H9 (cell line): ENCODE results near the gene SRP72. TPM values are rescaled to one million over a fixed set of nuclear protein-coding genes. Genes with fewer than 3 reads are reported as not detected.

Experiments
- DNase-seq: peaks from one replicate; pipeline ENCODE4 v3.0.0-alpha.2; 2017
- H2AFZ ChIP-seq: one replicate; pipeline ENCODE4 v1.6.1; 2013; ENCODE audit warnings: mild to moderate bottlenecking, low read length, control low read depth, moderate library complexity
- H2AK5ac ChIP-seq: 2 replicates; pipeline ENCODE4 v1.6.1; 2013; ENCODE audit warnings: low read length, control low read depth, mixed read lengths; ENCODE audit not compliant: insufficient read length
- H2BK120ac ChIP-seq: one replicate; pipeline ENCODE4 v1.6.1; 2013; ENCODE audit warnings: low read depth, mild to moderate bottlenecking, low read length, control low read depth, inconsistent platforms; ENCODE audit not compliant: poor library complexity, severe bottlenecking
- H2BK12ac ChIP-seq: 2 replicates; pipeline ENCODE4 v1.6.1; 2013; ENCODE audit warnings: low read length, control low read depth, mixed read lengths, low read depth; ENCODE audit not compliant: insufficient read length
- H2BK15ac ChIP-seq: 2 replicates; pipeline ENCODE4 v1.6.1; 2013; ENCODE audit warnings: low read depth, low read length, control low read depth
- H2BK20ac ChIP-seq: one replicate; pipeline ENCODE4 v1.6.1; 2013; ENCODE audit warnings: low read depth, mild to moderate bottlenecking, low read length, control low read depth, inconsistent platforms; ENCODE audit not compliant: poor library complexity, severe bottlenecking
- H2BK5ac ChIP-seq: 2 replicates; pipeline ENCODE4 v1.6.1; 2013; ENCODE audit warnings: low read length, control low read depth, mixed read lengths; ENCODE audit not compliant: insufficient read length
- H3K14ac ChIP-seq: 2 replicates; pipeline ENCODE4 v1.6.1; 2013; ENCODE audit warnings: low read length, control low read depth; ENCODE audit not compliant: insufficient read depth
- H3K18ac ChIP-seq: 2 replicates; pipeline ENCODE4 v1.6.1; 2013; ENCODE audit warnings: low read depth, mild to moderate bottlenecking, mixed read lengths, low read length, control low read depth; ENCODE audit not compliant: insufficient read length
- H3K23ac ChIP-seq: 2 replicates; pipeline ENCODE4 v1.6.1; 2013; ENCODE audit warnings: low read length, control low read depth, mixed read lengths, low read depth; ENCODE audit not compliant: insufficient read length
- H3K23me2 ChIP-seq: 2 replicates; pipeline ENCODE4 v1.6.1; 2013; ENCODE audit warnings: low read depth, mild to moderate bottlenecking, mixed read lengths, low read length, control low read depth; ENCODE audit not compliant: insufficient read length, poor library complexity, severe bottlenecking
- H3K27ac ChIP-seq: 2 replicates; pipeline ENCODE4 v1.5.1; 2013; ENCODE audit warnings: low read length, control low read depth, mixed read lengths, low read depth; ENCODE audit not compliant: insufficient read length
- H3K27me3 ChIP-seq: 2 replicates; pipeline ENCODE4 v1.6.1; 2013; ENCODE audit warnings: low read length, control low read depth, inconsistent platforms; ENCODE audit not compliant: insufficient read depth
- H3K4ac ChIP-seq: 2 replicates; pipeline ENCODE4 v1.6.1; 2013; ENCODE audit warnings: low read depth, mild to moderate bottlenecking, control low read depth, inconsistent platforms, low read length, moderate library complexity
- H3K4me1 ChIP-seq: 2 replicates; pipeline ENCODE4 v1.6.1; 2013; ENCODE audit warnings: low read length, control low read depth, inconsistent platforms; ENCODE audit not compliant: insufficient read depth
- H3K4me2 ChIP-seq: 2 replicates; pipeline ENCODE4 v1.6.1; 2013; ENCODE audit warnings: low read length, control low read depth, mixed read lengths; ENCODE audit not compliant: insufficient read length, insufficient read depth
- H3K56ac ChIP-seq: 2 replicates; pipeline ENCODE4 v1.6.1; 2013; ENCODE audit warnings: low read depth, mild to moderate bottlenecking, mixed read lengths, low read length, control low read depth; ENCODE audit not compliant: insufficient read length
- H3K79me1 ChIP-seq: 2 replicates; pipeline ENCODE4 v1.6.1; 2013; ENCODE audit warnings: low read depth, mild to moderate bottlenecking, moderate library complexity, low read length, control low read depth, inconsistent platforms; ENCODE audit not compliant: insufficient read depth, poor library complexity, severe bottlenecking
- H3K79me2 ChIP-seq: 2 replicates; pipeline ENCODE4 v1.6.1; 2013; ENCODE audit warnings: low read length, control low read depth, inconsistent platforms; ENCODE audit not compliant: insufficient read depth
- H3K9ac ChIP-seq: 2 replicates; pipeline ENCODE4 v1.6.1; 2013; ENCODE audit warnings: low read length, control low read depth, mixed read lengths; ENCODE audit not compliant: insufficient read length; ENCODE audit errors: extremely low read depth
- H3K9me3 ChIP-seq: one replicate; pipeline ENCODE4 v1.6.1; 2013; ENCODE audit warnings: low read depth, low read length, inconsistent platforms; ENCODE audit not compliant: control insufficient read depth
- H3T11ph ChIP-seq: one replicate; pipeline ENCODE4 v1.6.1; 2013; ENCODE audit warnings: mild to moderate bottlenecking, low read length, control low read depth, inconsistent platforms
- H4K20me1 ChIP-seq: one replicate; pipeline ENCODE4 v1.6.1; 2013; ENCODE audit not compliant: control insufficient read depth, insufficient read length, insufficient read depth
- H4K5ac ChIP-seq: 2 replicates; pipeline ENCODE4 v1.6.1; 2013; ENCODE audit warnings: low read depth, mild to moderate bottlenecking, mixed read lengths, low read length, control low read depth; ENCODE audit not compliant: insufficient read length
- H4K8ac ChIP-seq: replicated peaks from 2 replicates; pipeline ENCODE4 v1.6.1; 2013; ENCODE audit warnings: low read length, control low read depth, mixed read lengths, low read depth; ENCODE audit not compliant: insufficient read length
- H4K91ac ChIP-seq: 2 replicates; pipeline ENCODE4 v1.6.1; 2013; ENCODE audit warnings: low read depth, mild to moderate bottlenecking, moderate library complexity, mixed read lengths, low read length, control low read depth; ENCODE audit not compliant: insufficient read length
- H3K27ac Mint-ChIP-seq, 3 experiments: 2 replicates in 2 of 3; 3 replicates in 1 of 3; pipeline ENCODE4 v1.8.0; 2020 to 2021; ENCODE audit warnings: mixed read lengths in 3 of 3, mild to moderate bottlenecking in 1 of 3, moderate library complexity in 1 of 3
- H3K27me3 Mint-ChIP-seq: 2 replicates; pipeline ENCODE4 v1.8.0; 2021; ENCODE audit warnings: low read depth, mild to moderate bottlenecking, moderate library complexity, mixed read lengths
- H3K36me3 Mint-ChIP-seq, 3 experiments: 2 replicates in 2 of 3; 3 replicates in 1 of 3; pipeline ENCODE4 v1.8.0; 2020 to 2021; ENCODE audit warnings: low read depth in 3 of 3, mixed read lengths in 3 of 3; ENCODE audit not compliant: insufficient read depth in 1 of 3
- H3K4me1 Mint-ChIP-seq, 2 experiments: 2 replicates each; pipeline ENCODE4 v1.8.0; 2020; ENCODE audit warnings: mixed read lengths in 2 of 2
- H3K4me3 Mint-ChIP-seq, 2 experiments: 2 replicates in 1 of 2; 3 replicates in 1 of 2; pipeline ENCODE4 v1.8.0; 2020 to 2021; ENCODE audit warnings: mild to moderate bottlenecking in 2 of 2, mixed read lengths in 2 of 2, moderate library complexity in 1 of 2
- H3K9me3 Mint-ChIP-seq, 2 experiments: 2 replicates in 1 of 2; 3 replicates in 1 of 2; pipeline ENCODE4 v1.8.0; 2020; ENCODE audit warnings: mild to moderate bottlenecking in 2 of 2, mixed read lengths in 2 of 2, moderate library complexity in 1 of 2
- WGBS: extraction: QIAGEN DNeasy Blood & Tissue Kit; methylation state at CpG from one replicate; pipeline ENCODE4 v1.1.7; 2013; ENCODE audit warnings: missing lambda C conversion rate, low lambda C conversion rate, mixed read lengths; ENCODE audit not compliant: insufficient read length; ENCODE audit errors: extremely low coverage; 5-methylcytosine and 5-hydroxymethylcytosine counted together
- total RNA-seq: library from RNA; stranded (reverse); gene quantifications from 2 replicates; pipeline ENCODE4 v1.2.1, GENCODE V29; 2021
- TF ChIP-seq, protein P1 (sequence below): fragments of 200-600 bp; sonication (generic); conservative IDR thresholded peaks from 3 replicates; pipeline ENCODE4 v1.8.0; 2021; ENCODE audit warnings: antibody characterized with exemption, mild to moderate bottlenecking

SRP72 gene
- total RNA-seq, 1 experiment from 2014 or later: 141 TPM

DNA sequence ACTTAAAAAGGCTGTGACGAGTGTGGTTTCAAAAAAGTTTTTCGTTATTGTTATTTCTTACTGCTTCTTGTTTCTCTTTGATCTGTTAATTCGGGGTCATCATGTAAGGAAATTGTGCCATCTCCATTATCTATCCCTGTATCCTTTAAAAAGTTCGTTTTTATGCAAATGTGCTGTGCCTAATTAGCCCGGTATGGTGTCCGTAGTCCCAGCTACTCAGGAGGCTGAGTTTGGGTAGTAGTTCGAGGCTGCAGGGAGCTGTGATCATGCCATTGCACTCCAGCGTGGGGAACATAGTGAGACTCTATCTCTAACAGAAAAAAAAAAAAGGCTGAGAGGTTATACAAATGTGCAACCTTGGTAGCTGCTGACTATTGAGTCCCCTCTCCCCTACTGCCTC is 83.2 kb downstream of the SRP72 start:
- Histone ChIP-seq H3K56ac (no peak overlapping the region), H4K5ac (no peak overlapping the region), H3K27me3 (no peaks in the 10 kb centered on the region), H3K9ac (no peak overlapping the region), H3K4ac (no peak overlapping the region), H3K27ac (no peak overlapping the region), H2BK15ac (no peak overlapping the region), H4K91ac (no peak overlapping the region), H3K18ac (no peak overlapping the region), H2BK120ac (no peak overlapping the region), H3K14ac (no peak overlapping the region), H3T11ph (no peak overlapping the region), H2AFZ (no peak overlapping the region), H2BK12ac (no peak overlapping the region), H4K20me1 (no peaks in the 10 kb centered on the region), H3K79me2 (no peaks in the 10 kb centered on the region), H2BK20ac (no peak overlapping the region), H3K4me1 (no peaks in the 10 kb centered on the region), H2AK5ac (no peak overlapping the region), H3K79me1 (no peaks in the 10 kb centered on the region), H3K4me2 (no peak overlapping the region), H4K8ac (no peak overlapping the region), H2BK5ac (no peak overlapping the region), H3K23me2 (no peaks in the 10 kb centered on the region), H3K9me3 (no peaks in the 10 kb centered on the region), H3K23ac (no peak overlapping the region)
- no peaks in the 10 kb centered on the region; a peak in 2 of 5 replicates for H3K9me3 Mint-ChIP-seq
- DNase-seq: no peak
- H3K4me1 Mint-ChIP-seq: peaks cover 3 to 11% of the 10 kb centered on the region in 2 experiments; a peak in 3 of 4 replicates
- H3K27me3 Mint-ChIP-seq: peaks cover 39% of the 10 kb centered on the region
- no CpG with 5 or more reads among the region's 8 CpGs for WGBS
- H3K4me3 Mint-ChIP-seq: no peak overlapping the region; a peak in 1 of 5 replicates
- no peaks in the 10 kb centered on the region; a peak in 1 of 7 replicates for H3K36me3 Mint-ChIP-seq
- TF ChIP-seq, protein P1, sequence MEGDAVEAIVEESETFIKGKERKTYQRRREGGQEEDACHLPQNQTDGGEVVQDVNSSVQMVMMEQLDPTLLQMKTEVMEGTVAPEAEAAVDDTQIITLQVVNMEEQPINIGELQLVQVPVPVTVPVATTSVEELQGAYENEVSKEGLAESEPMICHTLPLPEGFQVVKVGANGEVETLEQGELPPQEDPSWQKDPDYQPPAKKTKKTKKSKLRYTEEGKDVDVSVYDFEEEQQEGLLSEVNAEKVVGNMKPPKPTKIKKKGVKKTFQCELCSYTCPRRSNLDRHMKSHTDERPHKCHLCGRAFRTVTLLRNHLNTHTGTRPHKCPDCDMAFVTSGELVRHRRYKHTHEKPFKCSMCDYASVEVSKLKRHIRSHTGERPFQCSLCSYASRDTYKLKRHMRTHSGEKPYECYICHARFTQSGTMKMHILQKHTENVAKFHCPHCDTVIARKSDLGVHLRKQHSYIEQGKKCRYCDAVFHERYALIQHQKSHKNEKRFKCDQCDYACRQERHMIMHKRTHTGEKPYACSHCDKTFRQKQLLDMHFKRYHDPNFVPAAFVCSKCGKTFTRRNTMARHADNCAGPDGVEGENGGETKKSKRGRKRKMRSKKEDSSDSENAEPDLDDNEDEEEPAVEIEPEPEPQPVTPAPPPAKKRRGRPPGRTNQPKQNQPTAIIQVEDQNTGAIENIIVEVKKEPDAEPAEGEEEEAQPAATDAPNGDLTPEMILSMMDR: no peak
- H3K27ac Mint-ChIP-seq: no peak overlapping the region; a peak in 1 of 7 replicates
